ENCODE measurements around the gene NXNL2.

NXNL2 gene

GRCh38 chr9:88534456-88535225 lies at the start of gene NXNL2:
NXNL2 (plus strand) TSS chr9:88535178; CDS start chr9:88535435, 257 bp downstream.
- peak; percentile 26 to 58 for DNase-seq

- DNase-seq: no peak
Observed at GRCh38 chr9:88488166-88488565, 46.8 kb upstream of the NXNL2 start.

GRCh38 chr9:88494983-88495721 lies 39.8 kb upstream of the NXNL2 start:
- no peak for DNase-seq

GRCh38 chr9:88497224-88497623 lies 37.8 kb upstream of the NXNL2 start:
- no peak for DNase-seq

- no peak for DNase-seq
Observed at GRCh38 chr9:88498880-88499279, 36.1 kb upstream of the NXNL2 start.

GRCh38 chr9:88501086-88501485 lies 33.9 kb upstream of the NXNL2 start:
- no peak for DNase-seq

GRCh38 chr9:88502552-88503034 lies 32.4 kb upstream of the NXNL2 start:
- no peak for DNase-seq

GRCh38 chr9:88503081-88503844 lies 31.7 kb upstream of the NXNL2 start:
- DNase-seq: no peak

- DNase-seq: no peak
Observed at GRCh38 chr9:88503845-88504764, 30.9 kb upstream of the NXNL2 start.

GRCh38 chr9:88508326-88508725 lies 26.7 kb upstream of the NXNL2 start:
- DNase-seq: no peak

- no peak for DNase-seq
Observed at GRCh38 chr9:88511906-88512305, 23.1 kb upstream of the NXNL2 start.

GRCh38 chr9:88514247-88514646 lies 20.7 kb upstream of the NXNL2 start:
- no peak for DNase-seq

GRCh38 chr9:88521308-88521707 lies 13.7 kb upstream of the NXNL2 start:
- no peak for DNase-seq

GRCh38 chr9:88522360-88522759 lies 12.6 kb upstream of the NXNL2 start:
- DNase-seq: no peak

GRCh38 chr9:88523056-88523455 lies 11.9 kb upstream of the NXNL2 start:
- no peak for DNase-seq

GRCh38 chr9:88524911-88525310 lies 10.1 kb upstream of the NXNL2 start:
- no peak for DNase-seq

- no peak for DNase-seq
Observed at GRCh38 chr9:88527618-88528017, 7.4 kb upstream of the NXNL2 start.

- no peak for DNase-seq
Observed at GRCh38 chr9:88528080-88528790, 6.7 kb upstream of the NXNL2 start.

- no peak for DNase-seq
Observed at GRCh38 chr9:88529496-88529895, 5.5 kb upstream of the NXNL2 start.

GRCh38 chr9:88530051-88530450 lies 4.9 kb upstream of the NXNL2 start:
- DNase-seq: no peak

GRCh38 chr9:88531920-88532698 lies 2.9 kb upstream of the NXNL2 start:
- peak in 1 of 2 donors; percentile 14 for DNase-seq
